ENCODE results near the gene HNRNPK.

The HNRNPK gene

GRCh38 chr9:83934569-83935275 lies 45.3 kb downstream of the HNRNPK start:
- no peak for DNase-seq (ENCODE audit: low read depth in 3 of 3, low spot score in 1 of 3)

- no peak for DNase-seq (ENCODE audit: low read depth in 3 of 3, low spot score in 1 of 3)
Observed at GRCh38 chr9:83933790-83934189, 46.2 kb downstream of the HNRNPK start.

DNA sequence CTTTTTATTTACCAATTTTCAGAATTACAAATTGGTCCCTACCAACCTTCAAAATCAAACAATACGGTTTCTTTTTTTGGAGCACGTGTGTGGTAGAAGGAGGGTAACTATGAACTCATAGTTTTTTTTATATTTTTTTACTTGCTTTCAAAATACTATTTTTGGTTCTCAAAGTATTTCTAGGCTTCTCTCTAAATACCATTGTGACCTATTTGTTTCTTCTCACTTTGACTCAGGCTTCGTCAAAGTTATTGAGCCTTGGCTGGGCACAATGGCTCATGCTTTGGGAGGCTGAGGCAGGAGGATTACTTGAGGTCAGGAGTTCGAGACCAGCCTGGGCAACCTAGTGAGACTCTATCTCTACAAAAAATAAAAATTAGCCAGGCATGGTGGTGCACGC lies 47.2 kb downstream of the HNRNPK start:
- no peak for DNase-seq (ENCODE audit: low read depth in 3 of 3, low spot score in 1 of 3)

GRCh38 chr9:83932011-83932410 lies 48.0 kb downstream of the HNRNPK start:
- no peak for DNase-seq (ENCODE audit: low read depth in 3 of 3, low spot score in 1 of 3)

- DNase-seq (ENCODE audit: low read depth in 3 of 3, low spot score in 1 of 3): no peak
Observed at GRCh38 chr9:83930881-83931280, 49.1 kb downstream of the HNRNPK start.

- no peak for DNase-seq (ENCODE audit: low read depth in 3 of 3, low spot score in 1 of 3)
Observed at GRCh38 chr9:83927591-83927990, 52.4 kb downstream of the HNRNPK start.

DNA sequence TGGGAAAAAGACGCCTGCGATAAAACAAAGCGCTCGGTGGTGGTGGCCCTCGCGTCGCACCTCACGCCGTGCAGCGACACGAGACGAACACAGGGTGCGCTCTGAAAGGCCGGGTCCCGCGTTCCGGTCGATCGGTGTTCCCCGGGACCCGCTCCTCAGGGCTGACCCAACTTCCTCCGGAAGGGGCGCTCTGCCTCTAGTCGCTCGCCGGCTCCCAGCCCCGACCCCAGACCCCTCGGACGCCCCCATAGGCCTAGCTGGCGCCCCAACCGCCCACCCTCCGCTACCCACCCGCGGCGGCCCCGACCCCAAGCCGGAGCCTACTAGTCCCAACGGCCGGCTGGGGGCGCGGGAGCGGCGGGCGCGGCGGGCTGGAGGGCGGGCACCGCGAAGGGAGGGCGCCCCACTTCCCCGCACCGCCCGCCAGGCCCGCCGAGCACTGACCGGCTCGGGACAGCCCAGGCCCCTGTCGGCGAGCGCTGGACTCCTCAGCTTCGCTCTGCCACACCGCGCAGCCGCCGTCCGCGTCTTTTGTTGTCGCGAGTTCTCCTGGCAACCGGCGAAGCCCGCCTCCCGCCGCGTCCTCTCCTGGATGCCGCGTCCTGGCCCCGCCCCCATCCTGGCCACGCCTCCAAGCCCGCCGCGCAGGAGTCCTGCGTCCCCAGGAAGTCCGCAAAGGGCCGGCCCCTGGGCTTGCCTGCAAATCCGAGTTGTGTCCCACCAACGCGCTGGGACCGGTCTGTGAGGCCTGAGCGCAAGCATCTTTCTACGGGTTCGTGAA lies 58.9 kb downstream of the HNRNPK start, which contains the start of gene KIF27:
KIF27 (minus strand) TSS at position 506 of the 781 bp plus-strand sequence. CDS start 5,841 bp downstream, outside the sequence.
- peak; percentile 81 to 97 (median 84) for DNase-seq (ENCODE audit: low read depth in 3 of 3, low spot score in 1 of 3)

- peak in 1 of 3 donors; percentile 13 for DNase-seq (ENCODE audit: low read depth in 3 of 3, low spot score in 1 of 3)
Observed at GRCh38 chr9:83920469-83920926, 59.5 kb downstream of the HNRNPK start.

GRCh38 chr9:83919111-83919510 lies 60.9 kb downstream of the HNRNPK start:
- DNase-seq (ENCODE audit: low read depth in 3 of 3, low spot score in 1 of 3): no peak
